Measurements from ENCODE around the gene CACNB2. TPM values are rescaled to one million over a fixed set of nuclear protein-coding genes. Genes with fewer than 3 reads are reported as not detected.
A peak's percentile ranks its signal among the peaks of the same experiment; 100 is the strongest.

Gene CACNB2
- 0.10 and 0.12 TPM in 2 replicates for polyA plus RNA-seq (2011; rRNA removed)
- not detected in 2 replicates for polyA minus RNA-seq (2011; rRNA and poly(A)+ RNA removed)

DNA sequence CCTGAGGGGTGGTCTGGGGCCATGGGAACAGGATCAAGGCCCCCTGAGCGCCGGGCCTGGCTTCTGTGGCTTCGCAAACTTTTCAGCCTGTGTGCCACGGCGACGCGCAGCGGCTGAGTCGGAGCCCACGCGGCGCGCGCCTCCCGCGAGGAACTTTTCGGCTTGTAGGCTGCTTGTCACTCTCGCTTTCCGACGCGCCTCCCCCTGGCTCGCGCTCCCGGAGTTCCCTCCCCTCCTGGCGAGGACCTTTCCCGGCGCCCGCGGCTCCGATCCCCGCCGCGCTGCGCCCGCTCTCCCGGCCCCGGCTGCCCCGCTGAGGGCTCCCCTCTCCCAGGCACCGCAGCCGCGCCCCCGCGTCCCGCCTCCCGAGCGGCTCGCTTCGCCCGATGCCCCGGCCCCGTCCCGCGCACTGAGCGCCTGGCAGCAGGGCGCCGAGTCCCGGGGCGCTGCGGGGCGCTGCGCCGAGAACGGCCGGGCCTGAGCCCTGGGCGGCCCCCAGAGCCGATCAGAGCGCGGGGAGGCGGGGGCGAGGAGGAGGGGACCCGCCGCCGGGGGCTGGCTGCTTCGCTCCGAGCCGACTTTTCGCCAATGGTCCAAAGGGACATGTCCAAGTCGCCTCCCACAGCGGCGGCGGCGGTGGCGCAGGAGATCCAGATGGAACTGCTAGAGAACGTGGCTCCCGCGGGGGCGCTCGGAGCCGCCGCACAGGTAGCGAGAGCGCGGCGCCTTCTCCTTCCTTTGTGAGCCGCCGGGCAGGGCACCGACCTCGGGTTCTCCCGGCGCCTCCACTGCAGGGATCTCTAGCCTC is at the start of gene CACNB2:
Gene CACNB2, plus strand, starts transcription at position 276 of the 808 bp plus-strand sequence.
- H3K27me3 ChIP-seq (ENCODE audit: control insufficient read depth, insufficient read depth, low read length): peaks cover 15% of the 10 kb centered on the region
- TF ChIP-seq, protein P1, sequence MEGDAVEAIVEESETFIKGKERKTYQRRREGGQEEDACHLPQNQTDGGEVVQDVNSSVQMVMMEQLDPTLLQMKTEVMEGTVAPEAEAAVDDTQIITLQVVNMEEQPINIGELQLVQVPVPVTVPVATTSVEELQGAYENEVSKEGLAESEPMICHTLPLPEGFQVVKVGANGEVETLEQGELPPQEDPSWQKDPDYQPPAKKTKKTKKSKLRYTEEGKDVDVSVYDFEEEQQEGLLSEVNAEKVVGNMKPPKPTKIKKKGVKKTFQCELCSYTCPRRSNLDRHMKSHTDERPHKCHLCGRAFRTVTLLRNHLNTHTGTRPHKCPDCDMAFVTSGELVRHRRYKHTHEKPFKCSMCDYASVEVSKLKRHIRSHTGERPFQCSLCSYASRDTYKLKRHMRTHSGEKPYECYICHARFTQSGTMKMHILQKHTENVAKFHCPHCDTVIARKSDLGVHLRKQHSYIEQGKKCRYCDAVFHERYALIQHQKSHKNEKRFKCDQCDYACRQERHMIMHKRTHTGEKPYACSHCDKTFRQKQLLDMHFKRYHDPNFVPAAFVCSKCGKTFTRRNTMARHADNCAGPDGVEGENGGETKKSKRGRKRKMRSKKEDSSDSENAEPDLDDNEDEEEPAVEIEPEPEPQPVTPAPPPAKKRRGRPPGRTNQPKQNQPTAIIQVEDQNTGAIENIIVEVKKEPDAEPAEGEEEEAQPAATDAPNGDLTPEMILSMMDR (IDR thresholded peaks at IDR 0.05; ENCODE audit: insufficient read depth, low read depth, low read length): no peak
- H3K36me3 ChIP-seq (ENCODE audit: control insufficient read depth, insufficient read depth, low read length): no peaks in the 10 kb centered on the region
- H3K4me3 ChIP-seq (ENCODE audit: low read depth, low read length): peak within 1 kb of the TSS; percentile 29
- CTCF ChIA-PET: interaction anchor here (1.3 kb wide), 1 partner anchor 10 kb away, joined by 3 read pairs; no protein-coding TSS in a partner anchor
- POLR2A ChIA-PET: no interaction called here
- no peak for DNase-seq (ENCODE audit: low read depth)

DNA sequence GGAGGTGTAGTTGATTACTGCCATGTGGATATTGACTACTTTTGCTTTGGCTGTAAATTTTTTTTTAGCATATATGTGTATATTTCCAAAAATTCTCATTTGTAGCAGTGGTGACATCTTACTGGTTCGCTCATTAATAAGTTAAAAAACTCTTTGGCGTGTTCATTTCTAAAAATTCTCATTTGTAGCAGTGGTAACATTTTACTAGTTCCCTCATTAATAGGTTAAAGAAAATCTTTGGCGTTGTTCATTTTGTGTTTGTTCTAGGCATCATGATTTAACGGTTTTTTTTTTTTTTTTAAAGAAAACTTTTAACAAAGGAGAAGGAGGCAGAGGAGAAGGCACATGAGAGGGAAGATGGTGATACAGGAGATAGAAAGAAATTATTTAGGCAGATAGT is 45.9 kb upstream of the CACNB2 start:
- Histone ChIP-seq H3K36me3 (ENCODE audit: control insufficient read depth, insufficient read depth, low read length) (no peaks in the 10 kb centered on the region), H3K4me3 (ENCODE audit: low read depth, low read length) (no peak overlapping the region), H3K27me3 (ENCODE audit: control insufficient read depth, insufficient read depth, low read length) (no peaks in the 10 kb centered on the region; the same call in 1 of the 2 replicates)
- ChIA-PET POLR2A (no interaction called here), CTCF (no interaction called here)
- no peak for DNase-seq (ENCODE audit: low read depth)
- TF ChIP-seq, protein P1 (IDR thresholded peaks at IDR 0.05; ENCODE audit: insufficient read depth, low read depth, low read length): no peak

GRCh38 chr10:18094793-18095192 is 45.4 kb upstream of the CACNB2 start:
- POLR2A ChIA-PET: no interaction called here
- H3K4me3 ChIP-seq (ENCODE audit: low read depth, low read length): no peak overlapping the region
- DNase-seq (ENCODE audit: low read depth): no peak
- TF ChIP-seq, protein P1 (IDR thresholded peaks at IDR 0.05; ENCODE audit: insufficient read depth, low read depth, low read length): no peak
- CTCF ChIA-PET: no interaction called here
- H3K27me3 ChIP-seq (ENCODE audit: control insufficient read depth, insufficient read depth, low read length): no peaks in the 10 kb centered on the region; the same call in 1 of the 2 replicates
- no peaks in the 10 kb centered on the region for H3K36me3 ChIP-seq (ENCODE audit: control insufficient read depth, insufficient read depth, low read length)

GRCh38 chr10:18097524-18097923 is 42.7 kb upstream of the CACNB2 start:
- no peak for DNase-seq (ENCODE audit: low read depth)
- Histone ChIP-seq H3K36me3 (ENCODE audit: control insufficient read depth, insufficient read depth, low read length) (no peaks in the 10 kb centered on the region), H3K27me3 (ENCODE audit: control insufficient read depth, insufficient read depth, low read length) (no peaks in the 10 kb centered on the region; the same call in 1 of the 2 replicates), H3K4me3 (ENCODE audit: low read depth, low read length) (no peak overlapping the region)
- POLR2A ChIA-PET: no interaction called here
- CTCF ChIA-PET: no interaction called here
- TF ChIP-seq, protein P1 (IDR thresholded peaks at IDR 0.05; ENCODE audit: insufficient read depth, low read depth, low read length): no peak

DNA sequence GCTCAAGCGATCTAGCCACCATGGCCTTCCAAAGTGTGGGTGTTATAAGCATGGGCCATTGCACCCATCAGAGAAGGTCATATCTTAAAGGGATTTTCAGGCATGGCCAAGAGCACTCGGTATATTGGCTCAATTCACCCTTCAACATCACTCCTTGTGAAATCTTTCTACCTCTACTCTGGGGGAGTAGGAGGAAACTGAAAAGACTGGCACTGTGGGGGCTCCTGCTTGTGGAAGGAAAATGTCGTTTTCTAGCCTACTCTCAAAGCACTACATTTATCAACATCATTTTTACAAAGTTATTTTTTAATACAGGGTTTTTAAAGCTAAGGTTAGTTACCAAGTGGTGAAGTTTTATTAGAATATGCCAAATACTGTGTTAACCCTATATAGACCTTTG is 42.0 kb upstream of the CACNB2 start:
- Histone ChIP-seq H3K4me3 (ENCODE audit: low read depth, low read length) (no peak overlapping the region), H3K36me3 (ENCODE audit: control insufficient read depth, insufficient read depth, low read length) (no peaks in the 10 kb centered on the region), H3K27me3 (ENCODE audit: control insufficient read depth, insufficient read depth, low read length) (no peaks in the 10 kb centered on the region; the same call in 1 of the 2 replicates)
- CTCF ChIA-PET: interaction anchor here (1.1 kb wide), 1 partner anchor 9 kb away, joined by 3 read pairs; no protein-coding TSS in a partner anchor
- POLR2A ChIA-PET: no interaction called here
- TF ChIP-seq, protein P1 (IDR thresholded peaks at IDR 0.05; ENCODE audit: insufficient read depth, low read depth, low read length): no peak
- DNase-seq (ENCODE audit: low read depth): no peak

Measured in BJ (cell line).